RWPE2 (cell line): Measurements from ENCODE around the gene PRKG1.

Experiments used
- ATAC-seq: fragments of 200-7000 bp; cut with Tn5 transposase; 3 replicates; pipeline ENCODE4 v1.9.1; 2021; ENCODE audit warnings: low read depth
- DNase-seq: peaks from one replicate; pipeline ENCODE4 v3.0.0-alpha.2; 2020; ENCODE audit warnings: low spot score
- H3K27ac ChIP-seq: fragments of 450-650 bp; 2 replicates; pipeline ENCODE4 v1.5.1; 2017; ENCODE audit warnings: mild to moderate bottlenecking; ENCODE audit not compliant: poor library complexity, severe bottlenecking
- H3K27me3 ChIP-seq: fragments of 250-450 bp; sonication (Bioruptor Pico); 2 replicates; pipeline ENCODE4 v1.5.1; 2021; ENCODE audit warnings: mild to moderate bottlenecking, moderate library complexity; ENCODE audit not compliant: insufficient read depth, poor library complexity, severe bottlenecking
- H3K36me3 ChIP-seq: fragments of 250-450 bp; sonication (Bioruptor Pico); 2 replicates; pipeline ENCODE4 v1.5.1; 2020; ENCODE audit warnings: low read depth, mild to moderate bottlenecking, moderate library complexity
- H3K4me1 ChIP-seq: fragments of 250-450 bp; sonication (Bioruptor Pico); 2 replicates; pipeline ENCODE4 v1.5.1; 2021; ENCODE audit warnings: mild to moderate bottlenecking, moderate library complexity; ENCODE audit not compliant: insufficient read depth, poor library complexity, severe bottlenecking
- H3K4me3 ChIP-seq: fragments of 250-450 bp; sonication (Bioruptor Pico); 2 replicates; pipeline ENCODE4 v1.5.1; 2021; ENCODE audit warnings: mild to moderate bottlenecking, moderate library complexity; ENCODE audit not compliant: severe bottlenecking
- H3K9me3 ChIP-seq: fragments of 250-450 bp; sonication (Bioruptor Pico); 2 replicates; pipeline ENCODE4 v1.5.1; 2021; ENCODE audit warnings: mild to moderate bottlenecking, moderate library complexity; ENCODE audit not compliant: severe bottlenecking
- TF ChIP-seq, protein P1 (sequence below): fragments of 450-650 bp; IDR thresholded peaks from one replicate; pipeline ENCODE4 v1.5.1; 2017; ENCODE audit warnings: mild to moderate bottlenecking, moderate library complexity; ENCODE audit not compliant: poor library complexity, severe bottlenecking

Gene PRKG1

DNA sequence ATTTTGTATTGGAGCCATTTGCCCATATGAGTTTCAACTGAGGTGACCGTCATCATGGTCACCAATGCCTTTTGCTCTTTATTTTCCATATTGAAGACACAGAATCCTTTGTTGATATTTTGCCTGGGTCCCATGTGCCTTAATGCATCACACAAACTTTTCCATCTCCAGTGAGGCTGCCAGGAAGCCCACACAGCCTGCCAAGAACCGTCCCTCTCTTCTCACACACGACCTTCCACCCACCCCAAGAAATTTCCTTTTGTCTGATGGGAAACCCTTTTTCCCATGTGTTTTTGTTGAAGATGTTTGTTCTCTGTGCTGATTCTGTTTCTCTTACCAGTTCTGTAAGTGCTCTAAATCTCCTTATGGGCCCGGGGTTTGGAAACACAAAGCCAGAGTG is 456.3 kb downstream of the PRKG1 start:
- Histone ChIP-seq H3K27me3 (peaks cover 14% of the 10 kb centered on the region), H3K9me3 (no peaks in the 10 kb centered on the region), H3K36me3 (no peaks in the 10 kb centered on the region), H3K4me1 (no peaks in the 10 kb centered on the region), H3K27ac (no peak overlapping the region), H3K4me3 (no peak overlapping the region)
- TF ChIP-seq, protein P1, sequence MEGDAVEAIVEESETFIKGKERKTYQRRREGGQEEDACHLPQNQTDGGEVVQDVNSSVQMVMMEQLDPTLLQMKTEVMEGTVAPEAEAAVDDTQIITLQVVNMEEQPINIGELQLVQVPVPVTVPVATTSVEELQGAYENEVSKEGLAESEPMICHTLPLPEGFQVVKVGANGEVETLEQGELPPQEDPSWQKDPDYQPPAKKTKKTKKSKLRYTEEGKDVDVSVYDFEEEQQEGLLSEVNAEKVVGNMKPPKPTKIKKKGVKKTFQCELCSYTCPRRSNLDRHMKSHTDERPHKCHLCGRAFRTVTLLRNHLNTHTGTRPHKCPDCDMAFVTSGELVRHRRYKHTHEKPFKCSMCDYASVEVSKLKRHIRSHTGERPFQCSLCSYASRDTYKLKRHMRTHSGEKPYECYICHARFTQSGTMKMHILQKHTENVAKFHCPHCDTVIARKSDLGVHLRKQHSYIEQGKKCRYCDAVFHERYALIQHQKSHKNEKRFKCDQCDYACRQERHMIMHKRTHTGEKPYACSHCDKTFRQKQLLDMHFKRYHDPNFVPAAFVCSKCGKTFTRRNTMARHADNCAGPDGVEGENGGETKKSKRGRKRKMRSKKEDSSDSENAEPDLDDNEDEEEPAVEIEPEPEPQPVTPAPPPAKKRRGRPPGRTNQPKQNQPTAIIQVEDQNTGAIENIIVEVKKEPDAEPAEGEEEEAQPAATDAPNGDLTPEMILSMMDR = no peak
- ATAC-seq (no peak), DNase-seq (no peak)

DNA sequence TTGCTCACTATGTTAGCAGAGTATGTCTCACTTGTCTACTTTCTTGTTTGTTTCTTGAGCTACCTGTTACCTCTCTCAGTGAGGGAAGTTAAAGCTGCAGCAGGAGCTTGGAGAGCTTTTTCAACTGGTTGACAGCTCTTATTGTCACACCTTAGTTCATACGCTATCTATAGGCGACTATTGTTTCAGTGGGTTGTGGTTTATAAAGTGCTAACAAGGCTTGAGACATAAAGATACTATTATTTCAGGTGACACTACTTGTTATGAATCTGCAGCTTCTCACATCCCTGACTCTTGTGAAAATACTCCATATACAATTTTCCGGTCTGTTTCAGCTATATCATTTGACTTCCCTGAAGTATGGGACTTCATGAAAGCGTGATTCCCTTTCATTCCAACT is 457.8 kb downstream of the PRKG1 start:
- H3K4me1 ChIP-seq = no peaks in the 10 kb centered on the region
- ATAC-seq = no peak
- TF ChIP-seq, protein P1 = no peak

DNA sequence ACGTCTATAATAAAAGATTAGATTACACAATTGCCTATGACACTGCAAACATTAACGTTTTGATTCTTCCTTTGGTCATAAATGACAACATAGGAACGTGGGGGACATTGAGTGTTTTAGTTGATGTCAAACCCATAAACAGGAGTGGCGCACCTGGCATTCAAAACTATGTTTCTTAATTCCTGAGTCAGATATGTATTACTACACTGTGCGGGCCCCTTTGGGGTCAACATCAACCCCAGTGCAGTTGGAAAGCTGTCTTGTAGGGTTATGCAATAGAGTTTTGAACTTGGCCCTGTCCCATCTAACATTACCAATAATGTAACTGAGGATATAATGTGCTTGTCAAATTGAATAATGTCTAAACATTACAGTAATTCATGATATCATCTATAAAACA is 468.6 kb downstream of the PRKG1 start:
- TF ChIP-seq, protein P1 = no peak
- H3K4me1 ChIP-seq = no peaks in the 10 kb centered on the region
- ATAC-seq (no peak), DNase-seq (no peak)
- H3K27ac ChIP-seq = no peak overlapping the region
- H3K9me3 ChIP-seq = no peaks in the 10 kb centered on the region
- no peak overlapping the region for H3K4me3 ChIP-seq
- no peaks in the 10 kb centered on the region for H3K27me3 ChIP-seq
- H3K36me3 ChIP-seq = no peaks in the 10 kb centered on the region

More for the DNA sequence above, 457.8 kb downstream of the PRKG1 start:
- Histone ChIP-seq H3K4me3 (no peak overlapping the region), H3K27me3 (peaks cover 14% of the 10 kb centered on the region), H3K9me3 (no peaks in the 10 kb centered on the region), H3K36me3 (no peaks in the 10 kb centered on the region), H3K27ac (no peak overlapping the region)
- no peak for DNase-seq

DNA sequence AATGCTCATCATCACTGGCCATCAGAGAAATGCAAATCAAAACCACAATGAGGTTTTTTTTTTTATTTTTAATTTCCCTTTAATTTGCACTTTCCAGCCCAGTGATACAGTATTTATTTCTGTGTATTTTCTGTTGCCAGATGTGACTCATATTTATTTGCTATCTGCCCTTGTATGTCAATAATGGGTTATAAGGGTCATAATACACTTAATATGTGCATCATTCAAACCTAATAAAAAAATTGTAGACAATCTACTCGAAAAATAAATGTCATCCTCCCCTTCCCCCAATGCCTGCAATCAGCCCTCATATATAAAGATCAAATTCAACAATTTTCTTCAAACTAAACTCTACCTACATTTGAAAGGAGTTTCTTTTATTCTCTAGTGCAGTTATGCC is 470.6 kb downstream of the PRKG1 start:
- H3K9me3 ChIP-seq = no peaks in the 10 kb centered on the region
- H3K4me1 ChIP-seq = no peaks in the 10 kb centered on the region
- H3K36me3 ChIP-seq = no peaks in the 10 kb centered on the region
- H3K4me3 ChIP-seq = no peak overlapping the region
- TF ChIP-seq, protein P1 = no peak
- DNase-seq = no peak
- no peaks in the 10 kb centered on the region for H3K27me3 ChIP-seq
- H3K27ac ChIP-seq = no peak overlapping the region
- ATAC-seq = no peak

DNA sequence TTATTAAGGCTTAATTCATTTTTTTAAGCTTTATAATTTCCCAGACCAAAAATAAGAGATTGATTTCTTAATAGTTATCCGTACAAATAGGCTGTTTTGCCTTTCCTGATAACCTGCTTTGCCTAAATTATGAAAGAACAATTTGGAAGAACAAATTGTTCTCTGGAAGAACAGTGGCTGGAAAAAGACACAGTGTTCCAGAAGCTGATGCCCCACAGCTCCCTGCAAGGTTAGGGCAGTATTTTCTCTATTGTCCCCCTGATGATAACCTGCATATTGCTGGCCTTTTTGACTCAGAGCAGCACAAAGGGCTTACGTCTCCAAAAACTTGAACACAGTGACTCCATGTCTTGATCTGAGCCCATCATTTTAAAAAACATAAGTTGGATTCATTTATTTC is 473.7 kb downstream of the PRKG1 start:
- Histone ChIP-seq H3K4me1 (no peaks in the 10 kb centered on the region), H3K9me3 (no peaks in the 10 kb centered on the region), H3K4me3 (no peak overlapping the region), H3K27me3 (no peaks in the 10 kb centered on the region), H3K27ac (no peak overlapping the region), H3K36me3 (no peaks in the 10 kb centered on the region)
- DNase-seq = no peak
- TF ChIP-seq, protein P1 = no peak
- ATAC-seq = no peak
